Measurements from ENCODE around the gene OPRM1. TPM values are rescaled to one million over a fixed set of nuclear protein-coding genes. Genes with fewer than 3 reads are reported as not detected.

Gene OPRM1
- total RNA-seq, 1 donor from 2014 or later: not detected

DNA sequence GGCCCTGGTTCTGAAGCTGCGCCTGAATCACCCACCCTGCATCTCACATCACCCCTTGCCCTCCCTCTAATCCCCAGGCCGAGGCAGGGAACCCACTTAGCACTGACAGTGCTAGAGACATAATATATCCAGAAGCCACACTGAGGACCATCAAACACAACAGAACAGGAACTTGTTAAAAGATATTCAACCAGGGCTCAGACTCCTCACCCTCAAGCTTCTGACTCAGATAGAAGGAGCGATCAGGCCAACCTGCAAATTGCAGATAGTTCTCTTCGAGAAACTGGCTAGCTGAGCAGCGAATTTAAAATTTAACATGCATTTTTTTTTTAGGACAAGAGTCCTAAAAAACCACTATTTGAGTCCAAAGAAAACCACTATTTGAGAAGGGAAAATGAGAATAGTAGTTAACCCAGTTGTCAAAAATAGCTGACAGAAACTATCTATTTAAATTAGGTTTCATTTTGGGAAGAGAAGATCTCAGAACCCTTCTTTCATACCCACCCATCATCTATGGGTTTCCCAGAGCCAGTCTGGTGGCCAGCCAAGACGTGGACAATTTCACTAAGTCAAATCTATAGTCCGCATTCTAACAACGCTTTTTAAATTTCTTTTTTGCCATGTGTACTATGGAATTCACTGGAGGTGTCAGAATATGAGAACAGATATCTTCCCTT, 95.6 kb downstream of the OPRM1 start:
- Histone ChIP-seq H3K4me2 (no peak overlapping the region), H3K27me3 (peaks cover 4% of the 10 kb centered on the region), H3K36me3 (no peaks in the 10 kb centered on the region), H3K4me1 (peaks cover 5% of the 10 kb centered on the region), H3K9me3 (ENCODE audit: low read depth) (no peaks in the 10 kb centered on the region), H3K79me2 (ENCODE audit: low read depth) (no peaks in the 10 kb centered on the region), H3F3A (ENCODE audit: low read depth) (no peaks in the 10 kb centered on the region), H3K9ac (no peak overlapping the region), H3K4me3 (no peak overlapping the region), H4K20me1 (ENCODE audit: low read depth) (no peaks in the 10 kb centered on the region), H3K27ac (no peak overlapping the region), H2AFZ (replicated peaks) (no peak overlapping the region)
- Mint-ChIP-seq H3K9me3 (peaks cover 2% of the 10 kb centered on the region), H3K4me1 (peaks cover 12% of the 10 kb centered on the region), H3K4me3 (no peak overlapping the region), H3K36me3 (no peaks in the 10 kb centered on the region), H3K27ac (no peak overlapping the region), H3K27me3 (ENCODE audit: insufficient read depth, low read depth) (peaks cover 2% of the 10 kb centered on the region)
- TF ChIP-seq CTCF (IDR thresholded peaks at IDR 0.05): no peak
- no peak for TF ChIP-seq EZH2phosphoT487 (IDR thresholded peaks at IDR 0.05)
- TF ChIP-seq EZH2 (IDR thresholded peaks at IDR 0.05): no peak
- DNase-seq (ENCODE audit: low spot score): no peak

DNA sequence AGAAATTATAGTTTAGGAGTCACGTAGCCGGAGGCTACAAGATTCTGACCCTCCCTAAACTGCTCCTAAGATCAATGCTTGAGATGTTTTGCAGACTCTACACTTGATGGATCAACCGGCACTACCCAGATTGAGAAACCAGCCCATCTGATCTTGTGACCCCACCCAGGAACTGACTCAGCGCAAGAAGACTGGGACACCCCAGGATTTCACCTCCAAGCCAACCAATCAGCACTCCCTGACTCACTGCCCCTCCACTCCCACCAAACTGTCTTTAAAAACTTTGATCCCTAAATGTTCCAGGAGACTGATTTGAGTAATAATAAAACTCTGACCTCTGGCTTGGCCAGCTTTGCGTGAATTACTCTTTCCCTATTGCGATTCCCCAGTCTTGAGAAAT, 99.8 kb downstream of the OPRM1 start:
- H3K27me3 Mint-ChIP-seq (ENCODE audit: insufficient read depth, low read depth): peaks cover 2% of the 10 kb centered on the region
- no peaks in the 10 kb centered on the region for H3K9me3 ChIP-seq (ENCODE audit: low read depth)
- no peaks in the 10 kb centered on the region for H3F3A ChIP-seq (ENCODE audit: low read depth)
- no peaks in the 10 kb centered on the region for H4K20me1 ChIP-seq (ENCODE audit: low read depth)
- no peaks in the 10 kb centered on the region for H3K36me3 ChIP-seq
- H3K27me3 ChIP-seq: no peaks in the 10 kb centered on the region
- H3K4me3 Mint-ChIP-seq: peak overlapping the region; percentile 42
- H3K9ac ChIP-seq: no peak overlapping the region
- no peak overlapping the region for H2AFZ ChIP-seq (replicated peaks)
- TF ChIP-seq EZH2 (IDR thresholded peaks at IDR 0.05) (no peak), CTCF (IDR thresholded peaks at IDR 0.05) (no peak), EZH2phosphoT487 (IDR thresholded peaks at IDR 0.05) (no peak)
- no peaks in the 10 kb centered on the region for H3K36me3 Mint-ChIP-seq
- no peak for DNase-seq (ENCODE audit: low spot score)
- H3K4me1 ChIP-seq: no peaks in the 10 kb centered on the region
- H3K4me2 ChIP-seq: no peak overlapping the region
- no peak overlapping the region for H3K27ac Mint-ChIP-seq
- H3K9me3 Mint-ChIP-seq: no peaks in the 10 kb centered on the region
- H3K4me1 Mint-ChIP-seq: peaks cover 5% of the 10 kb centered on the region
- H3K27ac ChIP-seq: no peak overlapping the region
- no peaks in the 10 kb centered on the region for H3K79me2 ChIP-seq (ENCODE audit: low read depth)
- no peak overlapping the region for H3K4me3 ChIP-seq

DNA sequence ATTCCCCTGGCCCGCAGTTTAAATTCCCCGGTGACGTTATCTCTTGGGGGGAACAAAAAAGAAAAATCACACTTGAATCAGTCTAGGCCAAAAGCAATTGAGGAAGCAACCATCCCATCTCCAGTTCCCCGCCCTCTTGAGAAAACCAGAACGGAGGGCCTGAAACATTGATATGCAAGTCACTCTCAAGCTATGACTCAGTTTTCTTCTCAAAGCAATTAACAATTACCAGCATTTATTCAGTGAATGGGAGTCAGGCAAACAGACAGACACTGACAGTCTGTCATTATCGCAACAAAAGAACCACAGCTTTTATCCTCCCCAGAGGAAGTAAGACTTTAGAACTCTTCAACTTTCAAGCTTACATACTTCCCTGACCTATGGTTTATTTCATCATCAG, 100.9 kb downstream of the OPRM1 start:
- H3K27ac ChIP-seq: no peak overlapping the region
- H4K20me1 ChIP-seq (ENCODE audit: low read depth): no peaks in the 10 kb centered on the region
- no peaks in the 10 kb centered on the region for H3K9me3 Mint-ChIP-seq
- H3K36me3 ChIP-seq: no peaks in the 10 kb centered on the region
- no peak for TF ChIP-seq CTCF (IDR thresholded peaks at IDR 0.05)
- TF ChIP-seq EZH2 (IDR thresholded peaks at IDR 0.05): no peak
- TF ChIP-seq EZH2phosphoT487 (IDR thresholded peaks at IDR 0.05): no peak
- H3K4me1 Mint-ChIP-seq: peaks cover 5% of the 10 kb centered on the region
- no peak overlapping the region for H3K4me2 ChIP-seq
- H3K4me3 ChIP-seq: no peak overlapping the region
- no peak for DNase-seq (ENCODE audit: low spot score)
- no peak overlapping the region for H2AFZ ChIP-seq (replicated peaks)
- H3K27ac Mint-ChIP-seq: no peak overlapping the region
- no peaks in the 10 kb centered on the region for H3K79me2 ChIP-seq (ENCODE audit: low read depth)
- H3K4me3 Mint-ChIP-seq: no peak overlapping the region
- peaks cover 2% of the 10 kb centered on the region for H3K27me3 Mint-ChIP-seq (ENCODE audit: insufficient read depth, low read depth)
- H3K9me3 ChIP-seq (ENCODE audit: low read depth): no peaks in the 10 kb centered on the region
- H3K9ac ChIP-seq: no peak overlapping the region
- H3K27me3 ChIP-seq: no peaks in the 10 kb centered on the region
- no peaks in the 10 kb centered on the region for H3K36me3 Mint-ChIP-seq
- H3F3A ChIP-seq (ENCODE audit: low read depth): no peaks in the 10 kb centered on the region
- H3K4me1 ChIP-seq: no peaks in the 10 kb centered on the region
